ENCODE results near the gene INTU.
A peak's percentile ranks its signal among the peaks of the same experiment; 100 is the strongest.

INTU gene

DNA sequence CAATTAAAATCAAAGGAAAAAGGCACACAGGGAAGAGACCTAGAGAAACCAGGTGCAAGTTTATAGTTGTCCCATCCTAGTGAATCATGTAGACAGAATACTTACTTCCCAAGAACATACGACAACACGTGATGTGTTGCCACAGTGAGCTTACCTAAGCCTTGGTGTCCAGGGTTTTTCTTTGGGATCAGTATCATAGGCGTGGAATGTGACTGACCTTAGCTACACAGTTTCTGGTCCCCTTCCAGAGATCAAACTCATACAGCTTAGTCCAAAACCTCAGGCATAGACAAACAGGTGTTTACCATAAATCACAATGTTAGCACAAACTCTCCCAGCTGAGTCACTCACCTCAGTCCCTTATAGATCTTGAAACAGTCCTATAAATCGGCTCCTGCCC is 115.1 kb downstream of the INTU start:
- DNase-seq (ENCODE audit: low read depth): no peak

DNA sequence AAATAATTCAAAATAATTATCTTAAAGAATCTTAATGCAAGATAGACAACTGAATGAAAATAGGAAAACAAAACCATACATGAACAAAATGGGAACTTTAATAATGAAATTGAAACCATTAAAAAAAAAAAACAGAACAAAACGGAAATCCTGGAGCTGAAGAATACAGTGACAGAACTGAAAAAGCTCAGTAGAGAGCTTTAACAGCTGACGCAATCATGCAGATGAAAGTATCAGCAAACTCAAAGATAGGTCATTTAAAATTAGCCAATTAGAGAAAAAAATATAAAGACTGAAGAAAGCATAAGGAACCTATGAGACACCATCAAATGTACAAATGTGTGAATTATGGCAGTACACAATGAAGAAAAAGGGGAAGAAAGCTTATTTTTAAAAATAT is 116.2 kb downstream of the INTU start:
- no peak for DNase-seq (ENCODE audit: low read depth)

DNA sequence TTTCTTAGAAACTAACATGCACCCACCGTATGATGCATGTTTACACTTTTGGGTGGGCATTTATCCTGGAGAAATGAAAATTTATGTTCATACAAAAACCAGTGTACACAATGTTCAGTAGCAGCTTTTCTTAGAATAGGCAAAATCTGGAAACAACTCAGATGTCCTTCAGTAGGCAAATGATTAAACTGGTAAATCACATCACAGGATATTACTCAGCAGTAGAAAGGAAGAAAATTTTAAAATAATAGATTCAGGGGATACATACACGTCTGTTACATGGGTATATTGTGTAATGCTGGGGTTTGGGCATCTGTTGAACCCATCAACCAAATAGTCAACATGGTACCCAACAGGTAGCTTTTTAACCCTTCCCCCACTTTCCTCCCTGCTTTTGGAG is 124.1 kb downstream of the INTU start:
- no peak for DNase-seq (ENCODE audit: low read depth)

DNA sequence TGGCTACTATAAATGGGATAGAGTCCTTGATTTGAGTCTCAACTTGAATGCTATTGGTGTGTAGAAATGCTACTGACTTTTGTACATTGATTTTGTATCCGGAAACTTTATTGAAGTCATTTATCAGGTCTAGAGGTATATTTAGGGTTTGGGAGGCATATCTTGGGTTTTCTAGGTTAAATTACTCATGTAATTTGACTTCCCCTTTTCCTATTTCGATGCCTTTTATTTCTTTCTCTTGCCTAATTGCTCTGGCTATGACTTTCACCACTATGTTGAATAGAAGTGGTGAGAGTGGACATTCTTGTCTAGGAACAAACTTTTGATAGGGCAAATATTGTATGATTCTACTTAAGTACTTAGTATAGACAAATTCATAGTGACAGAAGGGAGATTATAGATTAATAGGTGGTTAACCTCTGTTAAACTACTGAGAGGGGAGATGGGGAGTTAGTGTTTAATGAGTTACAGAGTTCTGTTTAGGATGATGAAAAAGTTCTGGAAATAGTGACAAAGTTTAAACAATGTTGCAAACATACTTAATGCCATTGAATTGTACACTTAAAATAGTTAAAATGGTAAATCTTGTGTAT is 126.6 kb downstream of the INTU start:
- no peak for DNase-seq (ENCODE audit: low read depth)

DNA sequence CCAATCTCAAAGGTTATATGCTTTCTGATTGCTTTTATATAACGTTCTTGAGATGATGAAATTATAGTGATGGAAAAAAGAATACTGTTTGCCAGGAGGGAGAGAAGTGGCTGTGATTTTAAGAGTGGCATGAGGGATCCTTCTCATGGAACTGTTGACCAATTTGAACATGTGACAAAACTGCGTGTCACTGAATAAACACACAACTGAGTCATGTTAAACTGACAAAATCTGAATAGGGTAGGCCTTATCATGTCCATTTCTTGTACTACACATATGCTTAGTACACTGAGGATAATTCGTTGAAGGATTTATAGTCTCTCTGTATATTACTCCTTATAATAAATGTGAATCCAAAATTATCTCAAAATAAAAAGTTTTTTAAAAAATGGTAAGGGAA is 127.1 kb downstream of the INTU start:
- DNase-seq (ENCODE audit: low read depth): peak; percentile 1

DNA sequence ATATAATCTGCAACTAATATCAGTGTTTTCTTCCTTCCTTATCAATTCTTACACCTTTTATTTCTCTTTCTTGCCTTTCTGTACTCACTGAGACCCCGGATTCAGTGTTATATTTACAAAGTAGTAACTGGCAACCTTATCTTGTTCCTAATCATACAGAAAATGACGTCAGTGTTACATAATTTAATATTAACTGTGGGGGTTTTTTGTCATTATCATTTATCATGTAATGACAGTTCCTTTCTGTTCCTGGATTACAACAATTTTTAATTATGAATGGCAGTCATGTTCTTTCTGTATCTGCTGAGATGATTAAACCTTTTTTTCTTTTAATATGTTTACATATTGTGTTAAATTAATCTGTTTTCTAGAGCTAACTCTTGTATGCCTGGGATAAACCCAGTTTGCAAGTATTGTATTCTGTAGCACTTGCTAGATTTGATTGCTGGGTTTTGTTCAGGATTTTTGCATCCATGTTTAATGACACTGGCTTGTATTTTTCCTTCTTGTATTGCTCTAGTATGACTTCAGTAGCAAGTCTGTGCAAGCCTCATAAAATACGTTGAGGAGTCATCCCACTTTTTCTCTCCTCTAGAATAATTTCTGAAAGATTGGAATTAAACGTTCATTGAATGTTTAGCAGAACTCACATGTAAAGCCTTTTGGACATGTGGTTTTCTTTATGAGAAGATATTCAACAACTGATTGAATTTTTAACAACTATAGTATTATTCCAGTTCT is 138.9 kb downstream of the INTU start:
- no peak for DNase-seq (ENCODE audit: low read depth)

DNA sequence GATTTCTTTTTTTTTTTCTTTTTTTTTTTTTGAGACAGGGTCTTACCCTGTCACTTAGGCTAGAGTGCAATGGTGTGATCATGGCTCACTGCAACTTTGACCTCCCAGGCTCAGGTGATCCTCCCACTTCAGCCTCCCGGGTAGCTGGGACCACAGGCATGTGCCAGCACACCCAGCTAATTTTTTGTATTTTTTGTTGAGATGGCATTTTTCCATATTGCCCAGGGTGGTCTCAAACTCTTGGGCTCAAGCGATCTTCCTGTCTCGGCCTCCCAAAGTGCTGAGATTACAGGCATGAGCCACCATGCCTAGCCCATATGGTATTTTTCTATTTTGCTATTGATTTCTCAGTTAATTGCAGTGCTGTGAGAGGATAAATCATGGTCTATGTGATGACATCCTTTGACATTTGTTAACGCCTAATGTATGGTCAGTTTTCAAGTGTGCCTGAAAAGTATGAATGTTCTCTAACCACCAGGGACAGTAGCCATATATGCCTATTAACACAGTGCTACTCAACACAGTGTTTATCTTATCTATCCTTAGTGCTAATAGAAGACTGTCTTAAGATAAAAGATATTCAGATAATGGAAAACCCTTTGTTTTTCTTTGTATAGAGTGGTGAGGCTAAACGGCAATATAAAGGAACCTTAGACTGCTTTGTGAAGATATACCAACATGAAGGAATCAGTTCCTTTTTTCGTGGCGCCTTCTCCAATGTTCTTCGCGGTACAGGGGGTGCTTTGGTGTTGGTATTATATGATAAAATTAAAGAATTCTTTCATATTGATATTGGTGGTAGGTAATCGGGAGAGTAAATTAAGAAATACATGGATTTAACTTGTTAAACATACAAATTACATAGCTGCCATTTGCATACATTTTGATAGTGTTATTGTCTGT is 140.3 kb downstream of the INTU start:
- DNase-seq (ENCODE audit: low read depth): no peak

DNA sequence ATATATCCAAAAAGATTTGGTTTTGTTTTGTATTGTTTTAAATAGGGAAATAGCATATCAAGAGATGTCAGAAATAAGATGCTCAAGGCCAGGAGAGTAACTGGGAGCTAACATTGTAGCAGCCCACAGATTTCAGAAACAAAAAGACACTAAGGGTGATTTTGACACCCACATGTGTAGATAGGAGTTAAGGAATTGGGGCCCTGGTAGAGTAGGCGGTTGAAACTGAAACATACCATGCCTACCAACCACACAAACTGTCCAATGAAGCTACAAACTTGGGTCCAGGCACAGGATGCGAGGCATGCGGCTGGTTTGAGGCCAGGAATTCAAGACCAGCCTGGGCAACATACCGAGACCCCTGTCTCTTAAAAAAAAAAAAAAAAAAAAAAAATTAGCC is 143.1 kb downstream of the INTU start:
- DNase-seq (ENCODE audit: low read depth): no peak

Measured in EH (cell line).